ENCODE results near the gene CEBPB.

Gene CEBPB

DNA sequence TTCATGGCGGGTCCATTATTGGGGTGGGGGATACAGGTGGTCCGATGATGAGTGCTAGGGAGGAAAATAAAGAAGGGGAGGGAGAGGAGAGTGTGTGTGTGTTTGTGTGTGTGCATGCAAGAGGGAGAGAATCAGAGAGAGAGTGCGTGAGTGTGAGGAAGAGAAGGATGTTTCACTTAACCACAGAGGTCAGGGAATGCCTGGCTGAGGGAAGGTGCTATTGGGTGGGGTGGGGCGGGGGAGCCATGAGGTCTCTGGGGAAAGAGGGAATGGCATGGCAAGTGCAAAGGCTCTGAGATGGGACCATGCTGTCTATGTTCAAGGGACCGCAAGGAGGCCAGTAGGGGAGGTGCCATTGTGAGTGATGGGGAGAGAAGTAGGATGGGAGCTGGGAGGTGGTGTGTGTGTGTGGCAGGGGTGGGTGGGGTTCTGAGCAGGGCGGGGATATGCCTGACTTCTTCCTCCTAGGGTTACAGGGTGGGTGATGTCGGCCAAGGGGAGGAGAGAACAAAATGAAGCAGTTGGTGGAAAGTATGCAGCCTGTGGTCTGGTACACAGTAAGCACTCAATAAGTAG, 23.0 kb downstream of the CEBPB start:
- no peak for DNase-seq (ENCODE audit: low read depth in 2 of 2)

GRCh38 chr20:50214226-50215024, 23.8 kb downstream of the CEBPB start:
- no peak for DNase-seq (ENCODE audit: low read depth in 2 of 2)

GRCh38 chr20:50215101-50215690, 24.6 kb downstream of the CEBPB start:
- no peak for DNase-seq (ENCODE audit: low read depth in 2 of 2)

- DNase-seq (ENCODE audit: low read depth in 2 of 2): no peak
These were observed 25.3 kb downstream of the CEBPB start for GRCh38 chr20:50215926-50216325.

- DNase-seq (ENCODE audit: low read depth in 2 of 2): no peak
These were observed 26.0 kb downstream of the CEBPB start for GRCh38 chr20:50216543-50217206.

GRCh38 chr20:50217207-50217949, 26.7 kb downstream of the CEBPB start:
- no peak for DNase-seq (ENCODE audit: low read depth in 2 of 2)

DNA sequence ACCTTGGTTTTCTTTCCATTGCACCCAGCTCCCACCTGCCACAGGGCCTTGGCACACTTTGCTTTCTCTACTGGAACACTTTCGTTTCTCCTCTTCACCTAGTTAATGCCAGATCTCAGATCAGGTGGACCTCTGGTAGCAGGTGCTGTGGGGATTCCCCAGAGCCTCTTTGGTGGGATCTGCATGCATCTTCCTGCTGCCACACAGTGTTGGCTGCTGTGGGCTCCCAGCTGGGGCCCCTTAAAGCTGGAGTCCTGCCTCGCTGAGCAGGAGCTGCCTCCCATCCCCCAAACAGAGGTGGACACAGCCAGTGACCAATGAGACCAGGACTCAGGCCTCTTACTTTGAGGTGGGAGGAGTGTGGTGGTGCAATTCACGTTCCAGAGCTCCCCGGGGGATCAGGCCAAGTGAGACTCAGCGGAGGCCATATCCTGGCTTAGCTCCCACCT, 28.4 kb downstream of the CEBPB start:
- no peak for DNase-seq (ENCODE audit: low read depth in 2 of 2)

GRCh38 chr20:50219600-50219999, 29.0 kb downstream of the CEBPB start:
- DNase-seq (ENCODE audit: low read depth in 2 of 2): no peak

DNA sequence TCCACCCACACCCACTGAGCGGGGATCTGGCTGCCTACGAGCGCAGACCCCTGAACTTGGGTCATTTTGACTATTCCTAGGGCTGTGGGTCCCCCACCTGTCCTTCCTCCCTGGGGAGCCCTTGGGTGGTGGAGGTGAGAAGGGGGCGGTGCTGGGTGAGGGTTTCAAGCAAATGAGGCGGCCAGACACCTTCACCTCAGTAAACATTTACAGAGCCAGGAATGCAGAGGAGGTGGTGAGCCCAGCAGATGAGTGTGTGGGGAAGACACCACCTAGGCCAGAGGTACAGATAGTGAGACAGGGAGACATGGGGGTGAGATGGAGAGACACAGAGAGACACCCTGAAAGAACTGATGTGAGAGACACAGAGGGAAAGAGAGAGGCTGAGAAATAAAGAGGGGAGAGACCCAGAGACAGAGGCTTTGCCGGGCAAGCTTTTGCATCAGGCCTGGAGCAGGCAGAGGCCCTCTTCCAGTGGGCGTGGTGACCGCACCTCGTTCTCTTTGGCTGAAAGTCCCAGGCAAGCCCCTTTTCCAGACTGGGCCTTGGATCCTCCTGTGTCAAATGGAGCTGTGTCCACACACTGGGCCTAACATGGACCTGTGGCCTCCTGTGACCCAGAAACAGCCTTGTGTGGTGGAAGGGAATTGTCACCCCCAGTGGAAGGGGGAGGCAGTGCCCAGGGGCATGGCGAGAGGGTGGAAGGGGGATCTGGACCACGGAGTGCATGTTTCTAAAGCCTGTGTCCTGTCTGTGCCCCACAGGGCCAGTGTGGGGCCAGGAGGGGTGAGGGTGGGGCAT, 29.7 kb downstream of the CEBPB start:
- DNase-seq (ENCODE audit: low read depth in 2 of 2): no peak

- no peak for DNase-seq (ENCODE audit: low read depth in 2 of 2)
These were observed 30.3 kb downstream of the CEBPB start for GRCh38 chr20:50220894-50221365.

DNA sequence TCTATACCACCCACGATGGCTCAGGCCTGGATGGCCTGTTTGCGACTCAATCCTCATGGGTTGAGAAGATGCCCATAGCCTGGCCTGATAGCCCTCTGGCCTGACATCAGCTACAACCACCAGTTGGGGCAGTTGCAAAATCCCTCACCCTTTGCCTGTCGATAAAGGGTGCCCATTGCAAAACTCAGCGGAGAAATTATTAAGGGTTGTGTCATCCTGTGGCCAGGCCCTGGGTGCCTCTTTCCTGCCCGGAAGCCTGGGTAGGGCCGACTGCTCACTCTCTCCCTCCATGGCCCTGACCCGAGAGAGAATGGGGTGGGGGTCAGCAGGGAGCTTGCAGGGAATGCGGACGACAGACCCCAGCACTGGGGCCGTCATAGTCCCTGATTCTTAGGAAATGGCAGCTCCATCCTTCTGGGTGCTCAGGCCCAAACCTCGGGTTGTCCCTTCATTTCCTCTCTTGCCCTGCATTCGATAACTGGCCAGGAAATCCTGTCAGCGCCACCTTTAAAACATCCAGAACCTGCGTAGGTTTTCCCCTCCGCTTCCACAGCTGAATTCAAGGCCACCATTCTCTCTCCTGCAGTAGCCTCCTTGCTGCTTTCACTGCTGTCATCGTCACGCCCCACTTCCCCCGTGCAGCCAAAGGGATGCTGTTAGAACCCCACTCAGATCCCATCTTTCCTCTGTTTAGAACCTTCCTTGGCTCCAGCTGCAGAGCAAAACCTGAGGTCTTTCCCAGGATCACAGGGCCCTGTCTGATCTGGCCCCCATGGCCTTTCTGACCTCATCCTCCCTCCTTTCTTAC, 31.1 kb downstream of the CEBPB start:
- no peak for DNase-seq (ENCODE audit: low read depth in 2 of 2)

- DNase-seq (ENCODE audit: low read depth in 2 of 2): no peak
These were observed 31.8 kb downstream of the CEBPB start for GRCh38 chr20:50222309-50223038.

DNA sequence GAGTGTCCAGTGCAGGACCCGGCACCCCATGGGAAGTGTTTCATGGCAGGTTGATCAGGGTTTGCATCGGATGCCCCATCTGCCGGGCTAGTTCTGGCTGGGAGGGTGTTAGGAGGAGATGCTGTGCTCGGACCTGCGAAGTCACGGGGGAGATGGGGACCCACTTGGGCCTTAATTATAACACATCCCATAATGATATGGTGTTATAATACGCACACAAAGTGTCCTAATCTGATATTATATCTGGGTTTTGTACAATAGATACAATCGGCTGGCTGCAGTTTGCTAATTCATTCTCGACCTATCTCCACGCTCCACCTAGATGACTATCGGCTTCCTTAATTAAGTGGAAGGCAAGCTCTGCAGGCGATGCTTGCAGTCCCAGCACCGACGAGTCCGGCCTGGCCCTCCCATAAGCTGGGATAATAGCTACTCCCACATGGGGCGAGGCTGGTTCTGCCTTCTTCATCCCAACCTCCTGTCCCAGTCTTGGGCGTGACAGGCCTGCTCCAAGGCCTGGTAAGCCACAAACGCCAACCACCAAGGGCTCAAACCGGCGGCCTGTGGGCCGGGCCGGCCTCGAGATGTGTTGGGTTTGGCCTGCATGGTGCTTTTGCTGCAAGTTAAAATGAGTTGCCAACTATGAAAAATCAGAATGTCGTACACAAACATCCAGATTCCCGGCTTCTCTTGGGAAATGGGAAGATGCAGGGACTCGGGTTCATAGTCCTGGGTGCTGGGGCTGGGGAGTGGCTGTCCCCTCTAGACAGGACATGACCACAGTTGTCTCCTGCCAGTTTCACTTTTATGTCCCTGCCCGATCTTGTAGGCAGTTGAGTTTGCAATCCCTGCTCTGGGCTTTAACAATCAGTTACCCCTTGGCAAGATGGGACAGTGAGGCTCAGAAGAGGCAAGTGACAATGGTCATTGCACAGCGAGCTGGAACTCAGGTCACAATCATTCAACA, 32.7 kb downstream of the CEBPB start:
- no peak for DNase-seq (ENCODE audit: low read depth in 2 of 2)

- no peak for DNase-seq (ENCODE audit: low read depth in 2 of 2)
These were observed 33.4 kb downstream of the CEBPB start for GRCh38 chr20:50224052-50224451.

GRCh38 chr20:50224531-50225255, 34.1 kb downstream of the CEBPB start:
- no peak for DNase-seq (ENCODE audit: low read depth in 2 of 2)

DNA sequence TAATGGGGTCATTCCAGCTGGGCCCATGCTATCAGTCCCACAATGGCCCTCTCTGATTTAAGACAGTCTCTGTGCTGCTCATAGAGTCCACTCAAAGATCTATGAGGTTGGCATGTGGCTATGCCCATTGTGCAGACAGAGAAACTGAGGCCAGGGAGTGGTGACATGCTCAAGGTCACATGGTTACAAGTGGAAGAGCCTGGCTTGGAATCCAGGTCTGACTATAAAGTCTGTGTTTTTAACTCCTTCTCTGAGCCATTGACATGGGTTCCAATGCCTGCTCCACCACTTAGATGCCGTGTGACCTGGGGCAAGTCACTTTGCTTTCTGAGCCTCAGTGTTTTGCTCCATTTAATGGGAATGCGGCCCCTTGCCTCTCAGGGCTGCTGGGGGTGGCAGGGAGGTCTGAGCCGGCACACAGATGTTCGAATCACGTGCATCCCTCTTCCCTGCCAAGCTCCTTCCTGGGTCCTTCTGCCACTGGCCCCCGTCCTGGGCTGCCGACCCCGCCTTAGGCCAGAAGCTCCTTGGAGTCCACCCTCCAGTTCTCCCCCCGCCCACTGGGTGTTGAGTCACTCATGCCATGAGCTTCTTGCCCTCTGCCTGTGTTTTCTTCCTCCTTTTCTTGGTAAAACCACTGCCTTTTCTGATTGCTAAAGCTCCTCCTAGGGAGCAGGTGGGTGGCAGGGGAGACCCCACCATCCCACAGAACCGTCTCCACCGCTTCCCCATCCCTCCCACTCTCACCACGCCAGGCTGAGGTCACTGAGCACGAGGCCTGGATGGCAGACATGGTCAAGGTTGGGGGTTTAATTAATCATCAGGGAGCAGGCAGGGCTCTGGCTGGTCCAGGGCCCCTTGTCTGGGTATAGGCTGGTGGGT, 35.7 kb downstream of the CEBPB start:
- DNase-seq (ENCODE audit: low read depth in 2 of 2): peak; percentile 21 to 50
